ENCODE data around the gene COX7B2.

Gene COX7B2, protein sequence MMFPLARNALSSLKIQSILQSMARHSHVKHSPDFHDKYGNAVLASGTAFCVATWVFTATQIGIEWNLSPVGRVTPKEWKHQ

GRCh38 chr4:46909078-46909477, at the start of gene COX7B2:
Gene COX7B2, minus strand, starts transcription at chr4:46909245. Its CDS starts 174,053 bp downstream, at chr4:46735192.
- no peak for DNase-seq (ENCODE audit: low read depth)

GRCh38 chr4:46956451-46956850, 47.4 kb upstream of the COX7B2 start:
- no peak for DNase-seq (ENCODE audit: low read depth)

DNA sequence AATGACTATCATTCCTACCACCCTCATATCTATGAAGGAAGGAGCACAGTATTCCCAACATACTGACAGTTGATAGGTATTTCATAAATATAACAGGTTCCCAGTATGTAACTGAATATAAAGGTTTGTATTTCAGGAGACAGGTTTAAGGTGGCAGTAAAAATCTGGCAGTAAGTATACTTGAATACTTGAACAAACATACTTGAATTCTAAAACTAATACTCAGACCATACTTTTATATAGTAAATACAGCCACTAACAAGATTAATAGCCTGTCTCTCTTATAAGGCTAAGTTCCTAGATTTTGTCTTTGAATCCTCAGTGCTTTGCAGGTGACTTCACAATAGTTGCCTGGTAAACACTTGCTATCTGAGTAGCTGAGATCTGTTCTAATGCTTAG, 46.6 kb upstream of the COX7B2 start:
- DNase-seq (ENCODE audit: low read depth): no peak

GRCh38 chr4:46954643-46955042, 45.6 kb upstream of the COX7B2 start:
- no peak for DNase-seq (ENCODE audit: low read depth)

DNA sequence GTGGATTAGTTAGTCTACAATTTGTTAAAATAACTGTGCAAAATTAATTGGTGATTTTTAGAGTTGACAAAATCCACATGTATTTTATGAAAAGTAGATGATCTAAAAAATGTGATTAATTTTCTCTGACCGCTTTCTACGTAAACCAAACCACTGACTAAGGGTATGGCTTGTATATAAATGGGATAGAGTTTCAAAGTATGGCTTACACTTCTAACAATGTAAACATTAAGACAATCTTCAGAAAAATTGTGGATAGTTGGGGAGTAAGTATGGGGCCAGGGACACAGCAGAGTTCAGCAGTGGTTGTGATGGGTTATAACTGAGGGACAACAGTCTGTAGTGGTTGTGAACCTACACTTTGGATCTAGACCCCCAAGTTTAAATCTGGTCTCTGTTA, 44.5 kb upstream of the COX7B2 start:
- DNase-seq (ENCODE audit: low read depth): no peak

DNA sequence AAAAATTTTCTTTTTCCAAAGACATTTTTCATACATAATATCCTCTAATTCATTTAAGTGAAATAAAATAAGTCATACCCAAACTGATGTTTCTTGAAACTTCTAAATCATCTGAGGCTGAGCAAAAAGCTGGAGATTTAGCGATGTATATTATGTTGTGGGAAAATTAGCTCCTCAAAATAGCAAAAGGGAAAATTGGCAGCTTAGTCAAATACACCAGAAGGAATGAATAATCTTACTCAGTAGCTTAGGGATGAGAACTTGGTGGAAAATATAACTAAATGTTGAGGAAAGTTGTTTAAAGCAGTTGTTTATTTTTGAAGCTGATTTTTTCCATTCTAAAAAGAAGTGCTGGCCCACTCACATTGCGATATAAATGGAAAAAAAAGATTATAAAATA, 43.4 kb upstream of the COX7B2 start:
- no peak for DNase-seq (ENCODE audit: low read depth)

- DNase-seq (ENCODE audit: low read depth): no peak
These were observed 41.8 kb upstream of the COX7B2 start for GRCh38 chr4:46950826-46951225.

GRCh38 chr4:46949822-46950221, 40.8 kb upstream of the COX7B2 start:
- DNase-seq (ENCODE audit: low read depth): no peak

DNA sequence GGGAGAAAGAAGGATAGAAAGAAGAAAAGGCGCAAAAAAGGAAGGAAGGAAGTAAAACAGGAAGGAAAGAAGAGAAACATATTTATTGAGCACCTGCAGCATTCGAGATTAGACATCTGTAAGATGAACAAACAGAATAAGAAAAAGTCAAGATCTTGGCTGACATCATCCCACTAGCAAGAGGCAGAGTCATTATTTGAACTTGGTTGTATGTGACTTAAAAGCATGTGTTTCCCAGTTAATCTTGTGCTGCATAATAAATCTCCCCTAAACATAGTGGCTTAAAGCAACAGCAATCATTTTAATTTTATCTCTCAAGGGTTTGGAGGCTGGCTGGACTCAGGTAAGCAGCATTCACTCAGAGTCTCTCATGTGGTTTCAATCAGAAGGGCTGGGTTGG, 38.5 kb upstream of the COX7B2 start:
- no peak for DNase-seq (ENCODE audit: low read depth)

DNA sequence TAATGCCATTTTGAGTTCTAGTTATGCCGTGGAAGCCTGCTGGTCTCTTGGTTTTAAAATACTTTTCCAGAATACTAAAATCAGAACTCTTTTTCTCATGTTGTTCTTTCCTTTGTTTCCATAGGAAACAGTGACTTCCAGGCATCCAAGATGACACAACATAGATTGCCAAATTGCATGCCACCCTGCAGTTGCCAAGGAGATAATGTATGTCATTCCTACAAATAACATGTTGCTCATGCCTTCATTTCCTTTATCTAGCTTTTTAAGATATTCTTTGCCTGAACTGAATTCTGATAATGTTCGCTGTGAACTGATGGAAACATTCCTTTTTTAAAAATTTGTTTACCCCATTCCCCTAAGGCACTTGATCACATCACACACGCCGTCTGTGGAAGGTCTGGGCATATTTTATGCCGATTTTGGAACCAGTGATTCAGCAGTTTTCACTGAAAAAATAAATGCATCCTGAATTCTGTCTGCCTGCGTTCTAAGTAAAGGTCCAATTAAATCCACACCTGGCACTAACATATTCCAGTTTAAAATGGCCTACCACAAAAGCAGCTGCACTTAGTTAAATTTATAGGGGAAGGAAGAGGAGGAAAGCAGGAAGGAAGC, 38.0 kb upstream of the COX7B2 start:
- DNase-seq (ENCODE audit: low read depth): no peak

DNA sequence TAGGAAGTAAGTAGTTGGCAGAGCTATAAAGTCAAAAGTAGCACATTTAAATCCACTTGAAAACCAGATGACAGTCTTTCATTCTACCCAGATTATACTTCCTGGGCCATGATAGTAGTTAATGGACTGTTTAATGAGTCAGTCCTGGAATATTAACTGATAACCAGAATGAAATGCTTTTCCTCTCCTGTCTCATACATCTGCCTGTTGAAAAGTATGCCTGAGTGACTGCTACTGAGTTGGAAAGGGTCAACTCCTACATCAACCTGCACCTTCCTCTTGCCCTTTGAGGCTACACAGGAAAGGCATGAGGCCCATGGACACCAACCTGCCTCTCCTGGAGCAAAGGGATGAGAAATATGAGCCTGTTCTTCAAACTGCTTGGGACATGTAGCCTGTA, 36.0 kb upstream of the COX7B2 start:
- no peak for DNase-seq (ENCODE audit: low read depth)

- no peak for DNase-seq (ENCODE audit: low read depth)
These were observed 35.3 kb upstream of the COX7B2 start for GRCh38 chr4:46944345-46944744.

GRCh38 chr4:46937493-46937892, 28.4 kb upstream of the COX7B2 start:
- DNase-seq (ENCODE audit: low read depth): no peak

DNA sequence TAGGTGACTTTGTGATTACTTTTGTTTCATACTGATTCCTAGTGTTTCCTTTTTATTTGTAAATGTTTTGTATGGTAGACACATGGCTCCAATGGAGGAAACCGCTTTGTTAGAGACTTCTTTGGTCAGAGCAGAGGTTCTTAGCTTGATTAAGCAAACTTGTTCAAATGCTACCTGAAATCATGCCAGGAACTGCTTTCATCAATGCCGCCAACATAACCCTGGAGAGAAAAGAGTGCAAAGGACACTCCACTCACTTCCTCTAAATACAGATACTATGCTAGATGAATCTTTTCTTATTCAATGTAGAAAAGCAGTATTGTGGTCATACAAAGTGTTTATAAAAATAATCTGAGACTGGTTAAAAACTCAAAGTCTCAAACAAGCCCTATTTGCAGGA, 25.7 kb upstream of the COX7B2 start:
- DNase-seq (ENCODE audit: low read depth): no peak

GRCh38 chr4:46933686-46934085, 24.6 kb upstream of the COX7B2 start:
- no peak for DNase-seq (ENCODE audit: low read depth)

DNA sequence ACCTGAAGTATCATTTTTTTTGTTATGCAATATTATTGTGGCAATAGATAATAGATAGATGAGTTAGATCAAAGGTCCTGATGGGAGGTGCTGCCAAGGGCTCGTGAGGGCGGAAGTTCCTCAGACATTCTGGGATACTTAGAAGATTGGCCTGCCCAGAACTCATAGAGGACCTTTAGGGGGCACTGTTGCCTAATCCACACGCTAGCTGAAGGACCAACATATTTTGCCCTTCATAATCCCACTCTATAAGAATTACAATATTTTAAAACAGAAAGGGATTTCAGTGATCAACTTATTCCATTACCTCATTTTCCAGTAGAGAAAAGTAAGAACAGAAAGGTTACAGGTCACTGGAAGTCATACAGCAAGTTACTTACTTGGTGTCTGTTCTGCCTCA, 22.9 kb upstream of the COX7B2 start:
- DNase-seq (ENCODE audit: low read depth): no peak

DNA sequence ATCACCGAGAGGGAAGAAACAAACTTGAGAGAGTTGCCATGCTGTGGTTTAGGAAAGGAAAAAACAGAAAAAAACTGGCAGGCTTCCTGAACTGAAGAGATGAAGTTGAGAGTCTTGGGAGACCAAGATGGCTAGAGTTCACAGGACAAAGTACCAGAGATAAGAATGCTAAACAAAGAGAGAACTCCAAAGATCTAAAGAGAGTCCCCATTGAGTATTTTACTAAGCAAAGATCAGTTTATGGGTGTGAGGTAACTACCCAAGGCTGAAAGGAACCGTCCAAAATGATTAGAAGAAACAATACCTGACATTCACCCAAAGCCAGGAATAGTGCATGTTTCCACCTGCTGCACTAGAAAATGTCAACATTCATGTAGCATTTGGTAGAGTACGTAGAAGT, 21.8 kb upstream of the COX7B2 start:
- DNase-seq (ENCODE audit: low read depth): no peak

- DNase-seq (ENCODE audit: low read depth): no peak
These were observed 18.2 kb upstream of the COX7B2 start for GRCh38 chr4:46927201-46927600.

- no peak for DNase-seq (ENCODE audit: low read depth)
These were observed 15.9 kb upstream of the COX7B2 start for GRCh38 chr4:46924789-46925529.

GRCh38 chr4:46922205-46922604, 13.2 kb upstream of the COX7B2 start:
- DNase-seq (ENCODE audit: low read depth): no peak

DNA sequence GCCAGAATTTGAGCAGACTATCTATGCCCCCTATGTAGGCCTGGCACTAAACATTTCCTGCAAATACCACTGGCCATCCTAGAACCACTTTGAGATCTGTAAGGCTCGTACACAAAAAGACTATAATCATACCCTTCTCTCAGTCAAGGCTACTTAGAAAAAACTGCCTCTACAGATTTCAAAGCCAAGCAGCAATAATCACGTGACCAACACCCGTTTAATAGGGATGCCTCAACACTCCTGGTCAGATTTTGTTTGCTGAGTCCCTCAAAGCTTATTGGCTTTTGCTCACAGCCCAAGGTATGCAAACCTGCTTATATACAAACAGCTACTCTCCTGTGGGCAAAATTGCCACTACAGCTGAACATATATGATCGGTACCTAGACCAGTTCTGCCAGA, 897 bp downstream of the COX7B2 start:
- no peak for DNase-seq (ENCODE audit: low read depth)

DNA sequence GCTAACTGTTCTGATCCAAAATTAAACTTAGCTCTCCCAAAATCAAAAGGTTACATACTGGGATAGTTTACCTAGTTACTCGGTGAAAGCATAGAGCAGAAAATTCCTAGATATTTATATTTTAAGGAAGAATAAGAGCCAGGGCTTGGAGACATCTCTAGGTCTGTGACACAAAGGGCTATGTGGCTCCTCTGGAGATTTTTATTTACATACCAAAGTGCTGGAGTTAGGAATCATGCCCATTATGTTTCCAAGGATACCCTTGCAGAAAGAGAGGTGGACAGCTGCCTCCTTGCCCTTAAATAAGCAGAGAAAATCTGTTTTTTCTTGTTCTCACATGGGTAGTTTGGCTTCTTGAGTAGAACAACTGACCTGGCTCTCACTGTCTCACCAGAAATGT, 9.0 kb downstream of the COX7B2 start:
- DNase-seq (ENCODE audit: low read depth): no peak

DNA sequence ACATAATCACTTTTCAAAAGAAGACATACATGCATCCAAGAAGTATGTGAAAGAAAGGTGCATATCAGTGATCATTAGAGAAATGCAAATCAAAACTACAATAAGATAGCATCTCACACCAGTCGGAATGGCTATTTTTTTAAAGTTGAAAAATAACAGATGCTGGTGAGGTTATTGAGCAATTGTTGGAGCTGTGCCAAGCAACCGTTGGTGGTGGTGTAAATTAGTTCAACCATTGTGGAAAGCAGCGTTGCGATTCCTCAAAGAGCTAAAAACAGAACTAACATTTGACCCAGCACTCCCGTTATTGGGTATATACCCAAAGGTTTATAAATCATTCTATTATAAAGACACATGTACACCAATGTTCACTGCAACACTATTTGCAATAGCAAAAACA, 14.2 kb downstream of the COX7B2 start:
- no peak for DNase-seq (ENCODE audit: low read depth)

DNA sequence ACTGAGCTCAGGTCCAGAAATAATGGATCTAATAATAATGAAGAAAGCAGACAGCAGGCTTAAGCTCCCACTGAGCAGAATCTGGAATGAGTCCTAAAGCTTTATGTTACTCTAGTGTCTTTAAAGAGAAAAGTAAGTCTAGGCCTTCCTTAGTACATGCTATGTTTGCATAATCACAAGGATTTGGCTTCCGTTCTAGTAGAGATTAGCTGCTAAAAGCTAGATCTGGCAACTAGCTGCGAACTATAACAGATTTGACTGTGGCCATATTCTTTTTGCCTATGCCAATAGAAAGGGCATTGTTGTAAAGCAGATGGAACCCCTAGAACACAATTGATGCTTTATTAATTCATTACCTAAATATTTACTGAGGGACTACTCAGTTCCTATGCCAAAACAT, 19.0 kb downstream of the COX7B2 start:
- no peak for DNase-seq (ENCODE audit: low read depth)
